ENCODE measurements around the gene CEP112.

Gene CEP112

DNA sequence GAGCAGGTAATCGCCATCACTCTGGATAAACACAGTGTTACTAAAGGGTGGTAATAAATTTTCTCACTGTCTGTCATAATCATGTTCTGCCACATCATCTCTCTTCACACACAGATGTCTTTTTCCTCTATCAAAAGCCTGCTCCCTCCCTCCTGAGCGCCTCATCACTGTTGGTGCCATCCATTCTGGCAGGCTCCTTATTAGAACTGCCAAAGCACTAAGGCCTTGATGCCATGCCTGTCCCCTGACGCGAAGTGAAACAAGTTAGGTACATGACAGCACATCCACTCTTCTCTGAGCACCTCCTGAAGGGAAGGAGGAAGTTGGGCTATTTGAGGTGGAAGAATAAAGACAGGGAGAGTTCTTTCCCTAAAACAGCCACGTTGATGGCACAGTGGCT, 592.3 kb downstream of the CEP112 start:
- TF ChIP-seq, protein P1, sequence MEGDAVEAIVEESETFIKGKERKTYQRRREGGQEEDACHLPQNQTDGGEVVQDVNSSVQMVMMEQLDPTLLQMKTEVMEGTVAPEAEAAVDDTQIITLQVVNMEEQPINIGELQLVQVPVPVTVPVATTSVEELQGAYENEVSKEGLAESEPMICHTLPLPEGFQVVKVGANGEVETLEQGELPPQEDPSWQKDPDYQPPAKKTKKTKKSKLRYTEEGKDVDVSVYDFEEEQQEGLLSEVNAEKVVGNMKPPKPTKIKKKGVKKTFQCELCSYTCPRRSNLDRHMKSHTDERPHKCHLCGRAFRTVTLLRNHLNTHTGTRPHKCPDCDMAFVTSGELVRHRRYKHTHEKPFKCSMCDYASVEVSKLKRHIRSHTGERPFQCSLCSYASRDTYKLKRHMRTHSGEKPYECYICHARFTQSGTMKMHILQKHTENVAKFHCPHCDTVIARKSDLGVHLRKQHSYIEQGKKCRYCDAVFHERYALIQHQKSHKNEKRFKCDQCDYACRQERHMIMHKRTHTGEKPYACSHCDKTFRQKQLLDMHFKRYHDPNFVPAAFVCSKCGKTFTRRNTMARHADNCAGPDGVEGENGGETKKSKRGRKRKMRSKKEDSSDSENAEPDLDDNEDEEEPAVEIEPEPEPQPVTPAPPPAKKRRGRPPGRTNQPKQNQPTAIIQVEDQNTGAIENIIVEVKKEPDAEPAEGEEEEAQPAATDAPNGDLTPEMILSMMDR (IDR thresholded peaks at IDR 0.05) = no peak
- no peaks in the 10 kb centered on the region for H3K36me3 ChIP-seq
- DNase-seq = no peak
- intact Hi-C loops (cut with DNase I; ENCODE audit: low total_unique reads) = no loop called here
- peaks cover 0 to 16% (median 9%) of the 10 kb centered on the region in 4 donors for H3K4me1 ChIP-seq
- no peak overlapping the region for H3K4me3 ChIP-seq
- H3K27ac ChIP-seq = no peak overlapping the region
- no peaks in the 10 kb centered on the region for H3K27me3 ChIP-seq
- no peaks in the 10 kb centered on the region for H3K9me3 ChIP-seq

DNA sequence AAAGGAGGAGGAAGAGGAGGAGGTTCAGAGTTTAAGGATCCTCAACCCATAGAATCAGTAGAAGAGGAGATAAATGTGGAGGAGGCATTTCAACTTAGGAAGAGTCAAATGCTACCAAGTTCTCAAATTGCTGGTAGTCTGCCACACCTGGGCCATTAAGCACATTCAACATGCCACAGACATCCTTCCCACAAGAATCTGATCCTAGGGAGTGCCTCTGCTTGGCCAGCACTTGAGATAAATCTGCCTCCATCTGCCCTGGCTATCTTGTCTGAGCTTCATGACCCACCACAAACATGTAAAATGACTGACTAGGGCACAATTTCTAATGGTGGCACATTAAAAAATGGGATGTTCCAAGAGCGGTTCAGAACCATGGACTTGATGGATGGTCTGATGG, 593.2 kb downstream of the CEP112 start:
- no peaks in the 10 kb centered on the region for H3K27me3 ChIP-seq
- H3K27ac ChIP-seq = no peak overlapping the region
- no peak for DNase-seq
- no peaks in the 10 kb centered on the region for H3K36me3 ChIP-seq
- intact Hi-C loops (cut with DNase I; ENCODE audit: low total_unique reads) = no loop called here
- peaks cover 0 to 21% (median 9%) of the 10 kb centered on the region in 4 donors for H3K4me1 ChIP-seq
- TF ChIP-seq, protein P1 (IDR thresholded peaks at IDR 0.05) = no peak
- no peak overlapping the region for H3K4me3 ChIP-seq
- H3K9me3 ChIP-seq = no peaks in the 10 kb centered on the region

DNA sequence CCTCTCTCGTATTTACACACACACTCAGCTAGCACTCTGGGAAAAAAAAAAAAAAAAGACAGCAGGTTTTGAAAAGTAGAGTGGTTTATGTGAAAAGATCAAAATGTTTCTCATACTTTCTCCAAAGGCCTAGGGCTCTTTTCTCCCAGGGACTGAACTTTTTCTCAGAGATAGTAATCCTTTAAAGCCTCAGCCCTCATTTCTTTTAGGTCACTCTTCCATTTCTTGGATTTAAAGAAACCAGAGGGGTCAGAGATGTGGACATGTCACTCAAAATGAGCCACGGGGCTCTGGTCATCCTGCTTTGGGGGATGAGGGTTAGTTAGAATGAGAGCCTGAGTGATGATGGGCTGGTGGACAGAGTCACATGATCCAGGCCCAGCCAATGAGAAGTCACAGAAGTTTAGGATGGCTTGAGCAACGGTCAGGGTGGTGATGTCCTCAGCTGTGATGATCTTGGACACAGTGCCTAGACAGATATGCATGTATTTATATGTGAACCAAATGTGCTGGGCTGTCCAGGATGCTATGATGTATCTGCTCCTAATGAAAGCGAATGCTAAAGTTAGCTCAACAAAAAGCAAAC, 596.8 kb downstream of the CEP112 start:
- intact Hi-C loops (cut with DNase I; ENCODE audit: low total_unique reads) = no loop called here
- H3K27me3 ChIP-seq = no peaks in the 10 kb centered on the region
- no peak overlapping the region for H3K27ac ChIP-seq
- peaks cover 0 to 9% (median 0%) of the 10 kb centered on the region in 4 donors for H3K4me1 ChIP-seq
- no peak for DNase-seq
- TF ChIP-seq, protein P1 (IDR thresholded peaks at IDR 0.05) = no peak
- H3K4me3 ChIP-seq = no peak overlapping the region
- H3K9me3 ChIP-seq = no peaks in the 10 kb centered on the region
- no peaks in the 10 kb centered on the region for H3K36me3 ChIP-seq

DNA sequence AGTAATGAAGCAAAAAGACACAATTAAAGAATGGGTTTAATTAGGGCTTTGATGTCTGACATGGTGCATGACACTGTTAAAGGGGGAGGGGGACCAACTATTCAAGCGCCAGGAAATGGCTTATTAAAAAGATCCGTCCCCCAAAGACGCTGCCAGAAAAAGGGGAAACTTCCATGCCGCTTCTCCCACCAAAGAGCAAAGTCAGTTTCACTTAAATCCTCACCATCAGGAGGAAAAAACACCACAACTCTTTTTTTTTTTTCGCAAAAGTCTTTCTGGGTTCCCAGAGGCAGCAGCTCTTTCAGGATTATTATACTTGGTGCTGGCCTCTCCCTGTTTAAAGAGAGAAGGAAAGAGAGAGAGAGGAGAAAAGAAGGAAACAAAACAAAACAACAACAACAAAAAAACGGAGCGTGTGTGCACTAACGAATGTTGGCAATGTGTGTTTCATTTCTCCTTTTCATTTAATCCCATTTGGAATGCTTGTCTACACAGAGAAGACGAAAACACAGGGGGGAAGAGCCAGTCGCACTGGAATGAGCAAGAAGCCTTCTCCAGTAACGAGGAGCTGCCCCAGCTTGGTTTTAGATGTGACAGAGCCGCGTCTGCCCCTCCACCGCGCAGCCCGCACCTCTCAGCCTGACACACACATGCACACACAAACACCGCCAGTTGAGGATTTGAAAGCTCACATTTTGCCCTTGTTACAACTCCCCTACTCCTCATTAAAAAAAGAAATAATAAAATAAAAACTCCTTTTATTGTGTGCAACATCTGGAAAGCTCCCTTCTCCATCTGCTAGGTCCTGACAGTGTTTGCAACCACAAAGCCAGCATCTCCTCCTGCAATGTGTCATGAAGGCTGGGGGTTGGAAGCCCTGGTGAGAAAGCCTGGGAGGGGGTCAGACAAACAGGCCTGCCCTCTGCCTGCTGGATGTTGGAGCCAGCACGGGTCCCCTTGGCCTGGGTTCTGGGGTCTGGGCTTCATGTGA, 597.8 kb downstream of the CEP112 start:
- DNase-seq = no peak
- Histone ChIP-seq H3K27ac (no peak overlapping the region), H3K27me3 (no peaks in the 10 kb centered on the region), H3K9me3 (no peaks in the 10 kb centered on the region), H3K4me3 (no peak overlapping the region), H3K36me3 (no peaks in the 10 kb centered on the region), H3K4me1 (peaks cover 0 to 5% (median 0%) of the 10 kb centered on the region in 4 donors)
- TF ChIP-seq, protein P1 (IDR thresholded peaks at IDR 0.05) = no peak
- intact Hi-C loops (cut with DNase I; ENCODE audit: low total_unique reads) = no loop called here

DNA sequence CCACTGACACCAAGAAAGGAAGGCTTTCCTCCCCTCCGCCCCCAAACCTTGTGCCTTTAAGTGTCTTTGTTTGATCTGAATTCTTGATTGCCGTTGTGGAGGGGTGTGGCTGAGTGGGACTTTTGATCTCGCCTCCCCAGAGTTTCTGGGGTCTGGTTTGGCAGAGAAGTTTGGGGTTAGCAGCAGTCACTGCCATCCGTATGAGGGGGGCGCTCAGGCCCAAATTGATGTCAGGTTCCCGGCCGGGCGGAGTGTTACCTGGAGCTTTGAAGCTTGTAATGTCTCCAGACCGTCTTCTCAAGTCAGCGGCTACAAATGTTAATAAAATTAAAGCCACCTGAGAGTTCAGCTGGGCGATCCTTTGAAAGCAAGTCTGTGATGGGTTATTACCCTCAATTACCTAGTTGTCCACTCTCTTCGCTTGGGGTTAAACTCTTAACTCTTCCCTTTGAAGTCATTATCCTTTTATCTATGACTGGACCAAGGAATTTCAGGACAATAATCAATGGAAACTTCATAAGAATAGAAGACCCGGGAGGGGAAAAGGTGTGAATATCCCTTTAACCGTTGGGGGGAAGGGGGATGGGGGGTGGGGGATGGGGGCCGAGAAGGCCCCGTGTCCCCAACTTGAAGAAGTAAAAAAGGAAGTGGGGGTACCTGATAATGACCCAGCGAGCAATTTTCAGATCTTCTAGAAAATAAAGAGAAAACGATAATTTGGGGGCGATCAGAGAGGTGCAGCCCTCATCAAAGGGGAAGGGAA, 598.7 kb downstream of the CEP112 start:
- peaks cover 0 to 5% (median 0%) of the 10 kb centered on the region in 4 donors for H3K4me1 ChIP-seq
- TF ChIP-seq, protein P1 (IDR thresholded peaks at IDR 0.05) = no peak
- no peak overlapping the region for H3K4me3 ChIP-seq
- H3K9me3 ChIP-seq = no peaks in the 10 kb centered on the region
- H3K27me3 ChIP-seq = no peaks in the 10 kb centered on the region
- H3K27ac ChIP-seq = no peak overlapping the region
- no peaks in the 10 kb centered on the region for H3K36me3 ChIP-seq
- no peak for DNase-seq
- intact Hi-C loops (cut with DNase I; ENCODE audit: low total_unique reads) = no loop called here
